Measurements from ENCODE around the gene ZBTB11. TPM values are rescaled to one million over a fixed set of nuclear protein-coding genes. Genes with fewer than 3 reads are reported as not detected.

ZBTB11 gene
- total RNA-seq, 1 experiment from 2014 or later: 14.8 TPM

- H3K4me2 ChIP-seq (ENCODE audit: insufficient read depth, insufficient read length, low read length): no peak overlapping the region
- Mint-ChIP-seq H3K4me3 (no peak overlapping the region), H3K9me3 (no peaks in the 10 kb centered on the region), H3K4me1 (peaks cover 23 to 38% of the 10 kb centered on the region in 2 experiments), H3K36me3 (ENCODE audit: insufficient read depth in 1 of 3, low read depth in 3 of 3) (no peaks in the 10 kb centered on the region), H3K27ac (peak overlapping the region in 1 of 3 experiments; percentile 68; a peak in 1 of 7 replicates), H3K27me3 (ENCODE audit: low read depth) (no peaks in the 10 kb centered on the region; the same call in none of the 2 replicates)
- no peak overlapping the region for H3K4ac ChIP-seq (ENCODE audit: low read depth, low read length)
- H2BK20ac ChIP-seq (ENCODE audit: low read depth, low read length, poor library complexity, severe bottlenecking): no peak overlapping the region
- H3K27me3 ChIP-seq (ENCODE audit: insufficient read depth, low read length): no peaks in the 10 kb centered on the region
- DNase-seq: no peak
- no peaks in the 10 kb centered on the region for H3K9me3 ChIP-seq (ENCODE audit: control insufficient read depth, low read depth, low read length)
- no peak overlapping the region for H2BK5ac ChIP-seq (ENCODE audit: insufficient read length, low read length)
- H3K27ac ChIP-seq (ENCODE audit: insufficient read length, low read depth, low read length): no peak overlapping the region
- no peaks in the 10 kb centered on the region; the same call in 1 of the 2 replicates for H3K4me1 ChIP-seq (ENCODE audit: insufficient read depth, low read length)
- no peak overlapping the region for H3K23ac ChIP-seq (ENCODE audit: insufficient read length, low read depth, low read length)
- no peak for TF ChIP-seq CTCF (conservative IDR thresholded peaks at IDR 0.05)
- H3K18ac ChIP-seq (ENCODE audit: insufficient read length, low read depth, low read length): no peak overlapping the region
- no peaks in the 10 kb centered on the region for H3K79me2 ChIP-seq (ENCODE audit: insufficient read depth, low read length)
- H3T11ph ChIP-seq (ENCODE audit: low read length): no peak overlapping the region
- no peak overlapping the region for H2AFZ ChIP-seq (ENCODE audit: low read length)
- no peaks in the 10 kb centered on the region for H3K23me2 ChIP-seq (ENCODE audit: insufficient read length, low read depth, low read length, poor library complexity, severe bottlenecking)
- no peak overlapping the region for H2BK15ac ChIP-seq (ENCODE audit: low read depth, low read length)
- no peak overlapping the region for H2AK5ac ChIP-seq (ENCODE audit: insufficient read length, low read length)
- H3K56ac ChIP-seq (ENCODE audit: insufficient read length, low read depth, low read length): no peak overlapping the region
- H3K79me1 ChIP-seq (ENCODE audit: insufficient read depth, low read depth, low read length, poor library complexity, severe bottlenecking): no peaks in the 10 kb centered on the region
- H3K14ac ChIP-seq (ENCODE audit: insufficient read depth, low read length): no peak overlapping the region
- no peak overlapping the region for H2BK12ac ChIP-seq (ENCODE audit: insufficient read length, low read depth, low read length)
- H4K5ac ChIP-seq (ENCODE audit: insufficient read length, low read depth, low read length): no peak overlapping the region
- H2BK120ac ChIP-seq (ENCODE audit: low read depth, low read length, poor library complexity, severe bottlenecking): no peak overlapping the region
- H4K91ac ChIP-seq (ENCODE audit: insufficient read length, low read depth, low read length): no peak overlapping the region
- H4K8ac ChIP-seq (replicated peaks; ENCODE audit: insufficient read length, low read depth, low read length): no peak overlapping the region
- H3K9ac ChIP-seq (ENCODE audit: extremely low read depth, insufficient read length, low read length): no peak overlapping the region
- WGBS (ENCODE audit: extremely low coverage, insufficient read length, low lambda C conversion rate): no CpG with 5 or more reads among the region's 9 CpGs
- no peaks in the 10 kb centered on the region for H4K20me1 ChIP-seq (ENCODE audit: control insufficient read depth, insufficient read depth, insufficient read length)
Measured at GRCh38 chr3:101635345-101635744, 41.6 kb downstream of the ZBTB11 start.

All from H9 (cell line).